Prostate gland (tissue), 2 donors: ENCODE results near the gene TMEM144. TPM values are rescaled to one million over a fixed set of nuclear protein-coding genes. Genes with fewer than 3 reads are reported as not detected.

Source experiments
- DNase-seq: peaks from one replicate; pipeline ENCODE4 v3.0.0-alpha.2; 2019; ENCODE audit warnings: low spot score
- H3K27ac ChIP-seq, 2 donors: fragments of 200-600 bp; sonication (generic); 2 replicates each; pipeline ENCODE4 v1.5.1; 2017 to 2019
- H3K27me3 ChIP-seq: fragments of 200-600 bp; sonication (generic); replicated peaks from 2 replicates; pipeline ENCODE4 v1.5.1; 2019; ENCODE audit not compliant: insufficient read depth
- H3K36me3 ChIP-seq, 2 donors: fragments of 200-600 bp; sonication (generic); 1 replicate in 1 of 2; 2 replicates in 1 of 2; pipeline versions ENCODE4 v1.5.1 to v1.8.1; 2017 to 2019
- H3K4me1 ChIP-seq: fragments of 200-600 bp; sonication (generic); replicated peaks from 2 replicates; pipeline ENCODE4 v1.5.1; 2019
- H3K4me3 ChIP-seq, 2 donors: fragments of 200-600 bp; sonication (generic); 2 replicates each; pipeline ENCODE4 v1.5.1; 2017 to 2019
- H3K9me3 ChIP-seq: fragments of 200-600 bp; sonication (generic); 2 replicates; pipeline ENCODE4 v1.5.1; 2017
- POLR2A ChIP-seq: fragments of 450-650 bp; IDR thresholded peaks from one replicate; pipeline ENCODE4 v1.6.1; 2016; ENCODE audit warnings: antibody characterized with exemption, mild to moderate bottlenecking
- POLR2AphosphoS5 ChIP-seq: sonication (generic); formaldehyde crosslinking; IDR thresholded peaks from one replicate; pipeline ENCODE4 v1.6.1; 2017; ENCODE audit warnings: antibody characterized with exemption
- WGBS: methylation state at CpG from one replicate; pipeline ENCODE4 v1.1.5; 2018; 5-methylcytosine and 5-hydroxymethylcytosine counted together
- intact Hi-C: fragments of 100-400 bp; cut with DNase I; formaldehyde crosslinking; loops from one replicate; pipeline ENCODE4 v1.14.2; 2022
- total RNA-seq, 2 donors: library from RNA; depleted of rRNA; stranded (reverse); fragments of >200 nt; gene quantifications; one replicate each; pipeline ENCODE4 v1.1.0, GENCODE V29; 2016
- TF ChIP-seq, protein P1 (sequence below), 4 experiments: fragments of 200-600 bp in 2 of 4; fragments of 450-650 bp in 2 of 4; sonication (generic) in 2 of 4; IDR thresholded peaks; 1 replicate in 3 of 4; 2 replicates in 1 of 4; pipeline ENCODE4 v1.5.1; 2016 to 2019; ENCODE audit warnings: antibody characterized with exemption in 4 of 4, mild to moderate bottlenecking in 2 of 4, moderate library complexity in 2 of 4

The TMEM144 gene
- total RNA-seq, 2 donors from 2014 or later, result 7.5 to 8.1 TPM

GRCh38 chr4:158179465-158179864 is 30.8 kb upstream of the TMEM144 start:
- no peak for DNase-seq
- Histone ChIP-seq H3K4me3 (no peak overlapping the region), H3K9me3 (no peaks in the 10 kb centered on the region), H3K27ac (peak overlapping the region in 1 of 2 donors; percentile 14), H3K4me1 (peaks cover 4% of the 10 kb centered on the region), H3K27me3 (no peaks in the 10 kb centered on the region), H3K36me3 (no peaks in the 10 kb centered on the region)
- WGBS, result 59% methylated on average over 3 of the region's 3 CpGs
- intact Hi-C loops, result loop anchor here (10.0 kb wide), 1 partner anchor 585 kb away; the partner anchor contains the start of gene FNIP2
- TF ChIP-seq, protein P1, sequence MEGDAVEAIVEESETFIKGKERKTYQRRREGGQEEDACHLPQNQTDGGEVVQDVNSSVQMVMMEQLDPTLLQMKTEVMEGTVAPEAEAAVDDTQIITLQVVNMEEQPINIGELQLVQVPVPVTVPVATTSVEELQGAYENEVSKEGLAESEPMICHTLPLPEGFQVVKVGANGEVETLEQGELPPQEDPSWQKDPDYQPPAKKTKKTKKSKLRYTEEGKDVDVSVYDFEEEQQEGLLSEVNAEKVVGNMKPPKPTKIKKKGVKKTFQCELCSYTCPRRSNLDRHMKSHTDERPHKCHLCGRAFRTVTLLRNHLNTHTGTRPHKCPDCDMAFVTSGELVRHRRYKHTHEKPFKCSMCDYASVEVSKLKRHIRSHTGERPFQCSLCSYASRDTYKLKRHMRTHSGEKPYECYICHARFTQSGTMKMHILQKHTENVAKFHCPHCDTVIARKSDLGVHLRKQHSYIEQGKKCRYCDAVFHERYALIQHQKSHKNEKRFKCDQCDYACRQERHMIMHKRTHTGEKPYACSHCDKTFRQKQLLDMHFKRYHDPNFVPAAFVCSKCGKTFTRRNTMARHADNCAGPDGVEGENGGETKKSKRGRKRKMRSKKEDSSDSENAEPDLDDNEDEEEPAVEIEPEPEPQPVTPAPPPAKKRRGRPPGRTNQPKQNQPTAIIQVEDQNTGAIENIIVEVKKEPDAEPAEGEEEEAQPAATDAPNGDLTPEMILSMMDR (IDR thresholded peaks at IDR 0.05), result no peak

DNA sequence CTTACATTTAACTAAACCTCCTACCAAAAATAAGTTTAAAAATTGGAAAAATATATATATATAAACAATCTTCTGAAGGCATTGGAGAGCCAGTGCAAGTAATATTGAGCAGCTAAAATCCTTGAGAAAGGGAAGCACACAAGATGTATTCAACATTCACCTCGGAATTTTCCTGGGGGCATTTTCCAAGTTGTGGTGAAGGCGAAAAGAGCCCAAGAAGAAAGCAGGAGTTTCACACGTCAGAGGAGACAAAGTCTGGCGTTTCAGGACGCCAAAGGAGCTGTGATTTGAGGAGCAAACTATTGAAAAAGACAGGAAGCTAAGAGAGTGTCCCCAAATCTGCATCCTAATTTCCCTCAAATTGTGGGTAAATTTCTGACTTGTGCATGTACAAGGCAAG is 28.4 kb upstream of the TMEM144 start:
- DNase-seq, result no peak
- Histone ChIP-seq H3K9me3 (no peaks in the 10 kb centered on the region), H3K27ac (no peak overlapping the region), H3K4me3 (no peak overlapping the region), H3K4me1 (no peaks in the 10 kb centered on the region), H3K36me3 (no peaks in the 10 kb centered on the region), H3K27me3 (no peaks in the 10 kb centered on the region)
- TF ChIP-seq, protein P1 (IDR thresholded peaks at IDR 0.05), result no peak
- TF ChIP-seq POLR2A (no peak), POLR2AphosphoS5 (no peak)
- intact Hi-C loops, result no loop called here
- WGBS, result 87% methylated on average over 5 of the region's 5 CpGs

DNA sequence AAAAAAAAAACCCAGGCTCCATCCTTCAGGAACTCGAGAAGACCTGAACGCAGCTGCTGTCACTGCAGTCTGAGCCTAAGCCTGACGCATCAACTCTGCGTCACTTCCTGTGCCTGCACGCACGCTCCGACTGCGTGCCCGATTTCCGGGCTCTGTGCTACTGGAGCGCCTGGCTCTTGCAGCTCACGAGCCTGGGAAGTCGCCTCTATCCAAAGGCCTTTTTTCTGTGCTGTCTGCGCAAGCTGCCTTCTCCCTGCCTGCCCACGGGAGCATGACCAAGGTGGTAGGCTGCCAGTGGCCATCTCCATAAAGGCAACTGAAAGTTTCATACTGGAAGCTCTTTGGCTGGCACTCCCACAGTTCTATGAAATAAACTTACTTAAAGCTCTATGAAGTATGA is 27.6 kb upstream of the TMEM144 start:
- no peaks in the 10 kb centered on the region for H3K36me3 ChIP-seq

GRCh38 chr4:158186815-158187214 is 23.5 kb upstream of the TMEM144 start:
- TF ChIP-seq POLR2AphosphoS5 (no peak), POLR2A (no peak)
- 63% methylated on average over 2 of the region's 2 CpGs for WGBS

More for the DNA sequence above, 27.6 kb upstream of the TMEM144 start:
- Histone ChIP-seq H3K9me3 (no peaks in the 10 kb centered on the region), H3K27ac (no peak overlapping the region), H3K4me1 (no peaks in the 10 kb centered on the region), H3K27me3 (no peaks in the 10 kb centered on the region), H3K4me3 (no peak overlapping the region)
- DNase-seq, result no peak
- intact Hi-C loops, result no loop called here
- WGBS, result 96% methylated on average over 15 of the region's 15 CpGs
- TF ChIP-seq, protein P1 (IDR thresholded peaks at IDR 0.05), result no peak
- TF ChIP-seq POLR2AphosphoS5 (no peak), POLR2A (no peak)

GRCh38 chr4:158189422-158189821 is 20.9 kb upstream of the TMEM144 start:
- Histone ChIP-seq H3K27me3 (no peaks in the 10 kb centered on the region), H3K9me3 (no peaks in the 10 kb centered on the region), H3K4me3 (no peak overlapping the region), H3K4me1 (no peaks in the 10 kb centered on the region), H3K36me3 (no peaks in the 10 kb centered on the region), H3K27ac (no peak overlapping the region)
- intact Hi-C loops, result no loop called here
- DNase-seq, result no peak
- WGBS, result 100% methylated on average over 1 of the region's 1 CpG
- no peak for TF ChIP-seq POLR2AphosphoS5
- no peak for TF ChIP-seq POLR2A
- TF ChIP-seq, protein P1 (IDR thresholded peaks at IDR 0.05), result no peak

More at GRCh38 chr4:158186815-158187214, 23.5 kb upstream of the TMEM144 start:
- Histone ChIP-seq H3K4me3 (no peak overlapping the region), H3K36me3 (no peaks in the 10 kb centered on the region), H3K4me1 (no peaks in the 10 kb centered on the region), H3K9me3 (no peaks in the 10 kb centered on the region), H3K27me3 (no peaks in the 10 kb centered on the region), H3K27ac (no peak overlapping the region)
- intact Hi-C loops, result no loop called here
- DNase-seq, result no peak
